ENCODE data around the gene CBARP. TPM values are rescaled to one million over a fixed set of nuclear protein-coding genes. Genes with fewer than 3 reads are reported as not detected.

The CBARP gene
- total and polyA plus RNA-seq, 2 of the 4 experiments (the other 2 are of a cell fraction), result 0.18 to 3.9 TPM

DNA sequence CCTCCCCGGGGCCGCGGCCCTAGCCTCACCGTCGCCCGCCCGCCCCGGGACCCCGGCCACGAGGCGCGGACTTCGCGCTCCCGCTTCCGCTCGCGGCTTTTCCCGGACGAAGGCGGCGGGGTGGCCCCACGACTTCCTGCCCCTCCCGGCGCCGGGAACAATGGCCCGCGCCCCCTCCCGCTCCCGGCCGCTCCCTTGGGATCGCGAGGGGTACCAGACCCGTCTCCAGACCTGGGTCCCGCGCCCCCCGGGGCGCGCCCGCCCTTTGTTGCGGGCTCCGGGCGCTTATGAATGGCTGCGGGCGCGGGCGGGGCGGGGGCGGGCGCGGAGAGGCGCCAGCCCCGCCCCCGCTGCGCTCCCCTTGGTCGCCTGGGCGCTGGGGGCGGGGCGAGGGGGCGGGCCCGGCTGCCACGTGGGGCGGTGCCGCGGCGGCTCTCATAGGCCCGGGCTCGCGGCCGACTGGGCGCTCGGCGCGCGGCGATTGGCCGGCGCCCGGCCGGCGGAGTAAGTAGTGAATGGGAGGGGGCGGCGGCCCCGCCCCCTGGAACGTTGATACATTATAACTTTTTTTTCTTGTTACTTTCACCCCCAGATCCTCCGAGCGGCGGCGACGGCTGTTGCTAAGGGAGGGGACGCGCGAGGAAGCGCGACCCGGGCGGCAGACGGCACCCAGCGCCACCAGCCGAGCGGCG, 11.6 kb upstream of the CBARP start (continued):
- peak; percentile 84 for TF ChIP-seq USF2 (IDR thresholded peaks at IDR 0.05; ENCODE audit: low read depth, low read length)

GRCh38 chr19:1248786-1249297, 11.0 kb upstream of the CBARP start:
- peaks cover 0 to 36% of the 10 kb centered on the region in 2 experiments; a peak in 2 of 4 replicates for H3K79me1 ChIP-seq (ENCODE audit: low read depth in 1 of 2, low read length in 2 of 2)
- H3K4me2 ChIP-seq (ENCODE audit: low read depth, low read length), result no peak overlapping the region; the same call in 1 of the 2 replicates
- H3K9me3 ChIP-seq (ENCODE audit: control insufficient read depth, insufficient read depth, low read length), result no peaks in the 10 kb centered on the region
- H3K4me1 ChIP-seq (ENCODE audit: control insufficient read depth, insufficient read depth, low read length), result peaks cover 16% of the 10 kb centered on the region
- H3K14ac ChIP-seq (replicated peaks; ENCODE audit: low read depth, low read length), result peak overlapping the region; percentile 98
- H3K4ac ChIP-seq (ENCODE audit: low read depth, low read length), result peak overlapping the region; percentile 95
- peak overlapping the region; percentile 100 for H2AK9ac ChIP-seq (replicated peaks; ENCODE audit: low read depth, low read length, poor library complexity)
- peak overlapping the region; percentile 20; the same call in 1 of the 2 replicates for H3K18ac ChIP-seq (ENCODE audit: low read depth, low read length)
- H4K20me1 ChIP-seq (ENCODE audit: insufficient read depth, low read length), result peaks cover 58% of the 10 kb centered on the region
- in situ Hi-C loops (cut with MboI; ENCODE audit: low sequenced_read_pairs), result no loop called here
- peak overlapping the region; percentile 78 for H3K23ac ChIP-seq (ENCODE audit: low read depth, low read length)
- BruUV-seq (replicated peaks), result TSS peak; percentile 40
- intact Hi-C loops (cut with micrococcal nuclease), result loop anchor here (1.0 kb wide), 2 partner anchors 17 to 20 kb away; partner anchors contain the start of gene CIRBP
- peak overlapping the region; percentile 81 for H4K91ac ChIP-seq (ENCODE audit: insufficient read depth, low read depth, low read length)
- POLR2A ChIA-PET (ENCODE audit: unreplicated experiment), result interaction anchor here (1.0 kb wide), 1 partner anchor 20 kb away, joined by 3 read pairs; no protein-coding TSS in a partner anchor
- H2BK5ac ChIP-seq (ENCODE audit: low read depth, low read length, poor library complexity, severe bottlenecking), result peak overlapping the region; percentile 97
- CTCF ChIA-PET, result no interaction called here
- no peak overlapping the region for H2BK20ac ChIP-seq (ENCODE audit: low read depth, low read length)
- no peak overlapping the region for H4K5ac ChIP-seq (ENCODE audit: low read depth, low read length)
- peak overlapping the region; percentile 90 for H3K56ac ChIP-seq (ENCODE audit: extremely low read depth, insufficient read depth, low read length)
- dilution Hi-C loops (cut with HindIII; ENCODE audit: low sequenced_read_pairs, unreplicated experiment), result no loop called here
- peak; percentile 70 for DNase-seq
- H2BK15ac ChIP-seq (ENCODE audit: low read depth, low read length), result no peak overlapping the region
- H3K4me3 ChIP-seq (ENCODE audit: insufficient read depth, low read depth, low read length), result peak overlapping the region; percentile 93
- no peaks in the 10 kb centered on the region for H3K9me1 ChIP-seq (ENCODE audit: insufficient read depth, low read length)
- peak overlapping the region; percentile 98 for H2AK5ac ChIP-seq (ENCODE audit: low read depth, low read length)
- H2AFZ ChIP-seq (replicated peaks; ENCODE audit: low read length, poor library complexity), result peak overlapping the region; percentile 94
- H3K9ac ChIP-seq (ENCODE audit: low read depth, low read length), result peak overlapping the region; percentile 94
- H3K27me3 ChIP-seq (ENCODE audit: control insufficient read depth, insufficient read depth, low read length), result no peaks in the 10 kb centered on the region
- H3K27ac ChIP-seq (ENCODE audit: insufficient read depth, low read length), result peak overlapping the region; percentile 98
- peak; percentile 28 for ATAC-seq (ENCODE audit: low read depth)
- H2BK120ac ChIP-seq (ENCODE audit: low read depth, low read length), result peak overlapping the region; percentile 94; the same call in 1 of the 2 replicates
- peak overlapping the region in 1 of 2 experiments; percentile 82; a peak in 1 of 4 replicates for H4K8ac ChIP-seq (ENCODE audit: low read depth in 2 of 2, low read length in 2 of 2)
- WGBS, 2 experiments (ENCODE audit: extremely low coverage in 2 of 2, insufficient read length in 1 of 2), result no CpG with 5 or more reads among the region's 74 CpGs
- peaks cover 24% of the 10 kb centered on the region for H3K36me3 ChIP-seq (ENCODE audit: control insufficient read depth, insufficient read depth, low read length)
- peak; percentile 60 for TF ChIP-seq FOS (IDR thresholded peaks at IDR 0.05; ENCODE audit: low read depth, low read length)
- peak; percentile 69 for TF ChIP-seq POLR2A (IDR thresholded peaks at IDR 0.05; ENCODE audit: low read depth, low read length)
- TF ChIP-seq, protein P1, sequence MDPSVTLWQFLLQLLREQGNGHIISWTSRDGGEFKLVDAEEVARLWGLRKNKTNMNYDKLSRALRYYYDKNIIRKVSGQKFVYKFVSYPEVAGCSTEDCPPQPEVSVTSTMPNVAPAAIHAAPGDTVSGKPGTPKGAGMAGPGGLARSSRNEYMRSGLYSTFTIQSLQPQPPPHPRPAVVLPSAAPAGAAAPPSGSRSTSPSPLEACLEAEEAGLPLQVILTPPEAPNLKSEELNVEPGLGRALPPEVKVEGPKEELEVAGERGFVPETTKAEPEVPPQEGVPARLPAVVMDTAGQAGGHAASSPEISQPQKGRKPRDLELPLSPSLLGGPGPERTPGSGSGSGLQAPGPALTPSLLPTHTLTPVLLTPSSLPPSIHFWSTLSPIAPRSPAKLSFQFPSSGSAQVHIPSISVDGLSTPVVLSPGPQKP (IDR thresholded peaks at IDR 0.05; ENCODE audit: borderline replicate concordance, low read depth, low read length), result no peak
- 0 out of 2 replicates have a peak, but pooled peaks have one; percentile 18 for TF ChIP-seq RAD21 (IDR thresholded peaks at IDR 0.05; ENCODE audit: low read length)
- TF ChIP-seq BHLHE40 (IDR thresholded peaks at IDR 0.05; ENCODE audit: low read depth, low read length), result no peak
- TF ChIP-seq USF2 (IDR thresholded peaks at IDR 0.05; ENCODE audit: low read depth, low read length), result no peak
- no peak for TF ChIP-seq RCOR1 (IDR thresholded peaks at IDR 0.05; ENCODE audit: insufficient replicate concordance, low read length)
- TF ChIP-seq MAZ (IDR thresholded peaks at IDR 0.05; ENCODE audit: borderline replicate concordance, low read depth, low read length), result no peak; the same call in 1 of the 2 replicates
- no peak; the same call in 1 of the 2 replicates for TF ChIP-seq CHD1 (IDR thresholded peaks at IDR 0.05; ENCODE audit: low read depth, low read length)
- TF ChIP-seq NFE2L2 (IDR thresholded peaks at IDR 0.05; ENCODE audit: low read depth, low read length), result peak; percentile 48; the same call in 1 of the 2 replicates
- TF ChIP-seq MXI1 (IDR thresholded peaks at IDR 0.05; ENCODE audit: borderline replicate concordance, low read depth, low read length), result no peak
- TF ChIP-seq SMC3 (IDR thresholded peaks at IDR 0.05; ENCODE audit: low read depth, low read length), result 0 out of 2 replicates have a peak, but pooled peaks have one; percentile 5
